GM18519 (cell line): ENCODE data around the gene CZIB.

ENCODE experiments used
- ATAC-seq: cut with Tn5 transposase; IDR thresholded peaks from one replicate; pipeline ENCODE4 v1.9.1; 2021; ENCODE audit warnings: mild to moderate bottlenecking, moderate library complexity; ENCODE audit not compliant: unreplicated experiment, low FRiP score

Gene CZIB

GRCh38 chr1:53220171-53220961 lies at the start of gene CZIB:
Gene CZIB, minus strand, starts transcription at chr1:53220634. Its CDS starts 59 bp downstream, at chr1:53220575.
- peak; percentile 82 for ATAC-seq

- ATAC-seq = no peak
These were observed 49.7 kb upstream of the CZIB start for GRCh38 chr1:53270107-53270506.

- ATAC-seq = no peak
These were observed 47.3 kb upstream of the CZIB start for GRCh38 chr1:53267761-53268160.

- ATAC-seq = no peak
These were observed 45.6 kb upstream of the CZIB start for GRCh38 chr1:53266038-53266437.

GRCh38 chr1:53265581-53265980 lies 45.1 kb upstream of the CZIB start:
- no peak for ATAC-seq

- ATAC-seq = no peak
These were observed 43.6 kb upstream of the CZIB start for GRCh38 chr1:53264048-53264447.

- no peak for ATAC-seq
These were observed 41.6 kb upstream of the CZIB start for GRCh38 chr1:53262000-53262399.

- ATAC-seq = no peak
These were observed 40.3 kb upstream of the CZIB start for GRCh38 chr1:53260631-53261247.

GRCh38 chr1:53259932-53260331 lies 39.5 kb upstream of the CZIB start:
- ATAC-seq = no peak

- no peak for ATAC-seq
These were observed 37.8 kb upstream of the CZIB start for GRCh38 chr1:53258216-53258615.

GRCh38 chr1:53257454-53258081 lies 37.1 kb upstream of the CZIB start:
- no peak for ATAC-seq

GRCh38 chr1:53256511-53257453 lies 36.3 kb upstream of the CZIB start:
- ATAC-seq = no peak

- ATAC-seq = no peak
These were observed 34.6 kb upstream of the CZIB start for GRCh38 chr1:53255031-53255430.

GRCh38 chr1:53254011-53254640 lies 33.7 kb upstream of the CZIB start:
- no peak for ATAC-seq

GRCh38 chr1:53250325-53250724 lies 29.9 kb upstream of the CZIB start:
- ATAC-seq = no peak

GRCh38 chr1:53249706-53250105 lies 29.3 kb upstream of the CZIB start:
- ATAC-seq = no peak

- ATAC-seq = no peak
These were observed 26.1 kb upstream of the CZIB start for GRCh38 chr1:53246261-53247134.

GRCh38 chr1:53244141-53244540 lies 23.7 kb upstream of the CZIB start:
- no peak for ATAC-seq

- no peak for ATAC-seq
These were observed 21.9 kb upstream of the CZIB start for GRCh38 chr1:53242381-53242780.
